Measurements from ENCODE around the gene TRPM7. TPM values are rescaled to one million over a fixed set of nuclear protein-coding genes. Genes with fewer than 3 reads are reported as not detected.

TRPM7 gene
- total and polyA plus RNA-seq, 2 of the 13 experiments (the other 11 are each of a cell fraction or from before 2014, with no cell fraction given): 11.0 to 36.0 TPM

DNA sequence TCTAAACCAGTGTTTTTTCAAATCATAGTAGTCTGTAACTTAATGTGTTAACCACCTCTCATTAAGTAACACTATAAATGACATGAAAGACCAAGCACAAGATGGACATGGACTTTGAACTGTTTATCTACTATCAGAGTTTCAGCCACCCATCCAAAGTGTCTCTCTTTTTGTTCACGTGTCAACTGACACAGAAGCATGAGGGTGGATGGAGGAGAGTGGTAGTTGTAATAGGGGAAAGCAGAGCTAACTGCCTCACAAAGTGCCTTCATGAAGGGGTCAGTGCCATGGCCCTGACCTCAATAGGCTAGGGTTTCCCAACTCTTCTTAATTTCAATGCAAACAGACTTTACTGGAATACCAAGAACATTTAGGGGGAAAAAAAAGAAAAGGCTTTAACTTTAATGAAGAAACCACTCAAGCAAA is 32.1 kb upstream of the TRPM7 start (continued):
- TF ChIP-seq, protein P1, sequence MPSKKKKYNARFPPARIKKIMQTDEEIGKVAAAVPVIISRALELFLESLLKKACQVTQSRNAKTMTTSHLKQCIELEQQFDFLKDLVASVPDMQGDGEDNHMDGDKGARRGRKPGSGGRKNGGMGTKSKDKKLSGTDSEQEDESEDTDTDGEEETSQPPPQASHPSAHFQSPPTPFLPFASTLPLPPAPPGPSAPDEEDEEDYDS (CRISPR knock-in tag; IDR thresholded peaks at IDR 0.05): 0 out of 2 replicates have a peak, but pooled peaks have one; percentile 20
- TF ChIP-seq ZNF230 (CRISPR knock-in tag; IDR thresholded peaks at IDR 0.05) (no peak), HMGA1 (CRISPR knock-in tag; conservative IDR thresholded peaks at IDR 0.05) (no peak), MIER2 (CRISPR knock-in tag; IDR thresholded peaks at IDR 0.05) (peak; percentile 74; the same call in 1 of the 2 replicates), SP5 (CRISPR knock-in tag; IDR thresholded peaks at IDR 0.05; ENCODE audit: borderline replicate concordance, low read depth) (peak; percentile 26; the same call in 1 of the 2 replicates), ZNF530 (CRISPR knock-in tag; IDR thresholded peaks at IDR 0.05; ENCODE audit: low read depth) (no peak), NFRKB (IDR thresholded peaks at IDR 0.05) (no peak), MEF2D (CRISPR knock-in tag; IDR thresholded peaks at IDR 0.05) (peak; percentile 55; the same call in 1 of the 2 replicates), ZNF557 (CRISPR knock-in tag; IDR thresholded peaks at IDR 0.05) (0 out of 2 replicates have a peak, but pooled peaks have one; percentile 30), ONECUT2 (CRISPR knock-in tag; IDR thresholded peaks at IDR 0.05) (no peak), KAT8 (CRISPR knock-in tag; IDR thresholded peaks at IDR 0.05) (peak; percentile 77)
- TF ChIP-seq, protein P2, sequence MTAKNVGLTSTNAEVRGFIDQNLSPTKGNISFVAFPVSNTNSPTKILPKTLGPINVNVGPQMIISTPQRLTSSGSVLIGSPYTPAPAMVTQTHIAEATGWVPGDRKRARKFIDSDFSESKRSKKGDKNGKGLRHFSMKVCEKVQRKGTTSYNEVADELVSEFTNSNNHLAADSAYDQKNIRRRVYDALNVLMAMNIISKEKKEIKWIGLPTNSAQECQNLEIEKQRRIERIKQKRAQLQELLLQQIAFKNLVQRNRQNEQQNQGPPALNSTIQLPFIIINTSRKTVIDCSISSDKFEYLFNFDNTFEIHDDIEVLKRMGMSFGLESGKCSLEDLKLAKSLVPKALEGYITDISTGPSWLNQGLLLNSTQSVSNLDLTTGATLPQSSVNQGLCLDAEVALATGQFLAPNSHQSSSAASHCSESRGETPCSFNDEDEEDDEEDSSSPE (CRISPR knock-in tag; IDR thresholded peaks at IDR 0.05): peak; percentile 67
- TF ChIP-seq, protein P3, sequence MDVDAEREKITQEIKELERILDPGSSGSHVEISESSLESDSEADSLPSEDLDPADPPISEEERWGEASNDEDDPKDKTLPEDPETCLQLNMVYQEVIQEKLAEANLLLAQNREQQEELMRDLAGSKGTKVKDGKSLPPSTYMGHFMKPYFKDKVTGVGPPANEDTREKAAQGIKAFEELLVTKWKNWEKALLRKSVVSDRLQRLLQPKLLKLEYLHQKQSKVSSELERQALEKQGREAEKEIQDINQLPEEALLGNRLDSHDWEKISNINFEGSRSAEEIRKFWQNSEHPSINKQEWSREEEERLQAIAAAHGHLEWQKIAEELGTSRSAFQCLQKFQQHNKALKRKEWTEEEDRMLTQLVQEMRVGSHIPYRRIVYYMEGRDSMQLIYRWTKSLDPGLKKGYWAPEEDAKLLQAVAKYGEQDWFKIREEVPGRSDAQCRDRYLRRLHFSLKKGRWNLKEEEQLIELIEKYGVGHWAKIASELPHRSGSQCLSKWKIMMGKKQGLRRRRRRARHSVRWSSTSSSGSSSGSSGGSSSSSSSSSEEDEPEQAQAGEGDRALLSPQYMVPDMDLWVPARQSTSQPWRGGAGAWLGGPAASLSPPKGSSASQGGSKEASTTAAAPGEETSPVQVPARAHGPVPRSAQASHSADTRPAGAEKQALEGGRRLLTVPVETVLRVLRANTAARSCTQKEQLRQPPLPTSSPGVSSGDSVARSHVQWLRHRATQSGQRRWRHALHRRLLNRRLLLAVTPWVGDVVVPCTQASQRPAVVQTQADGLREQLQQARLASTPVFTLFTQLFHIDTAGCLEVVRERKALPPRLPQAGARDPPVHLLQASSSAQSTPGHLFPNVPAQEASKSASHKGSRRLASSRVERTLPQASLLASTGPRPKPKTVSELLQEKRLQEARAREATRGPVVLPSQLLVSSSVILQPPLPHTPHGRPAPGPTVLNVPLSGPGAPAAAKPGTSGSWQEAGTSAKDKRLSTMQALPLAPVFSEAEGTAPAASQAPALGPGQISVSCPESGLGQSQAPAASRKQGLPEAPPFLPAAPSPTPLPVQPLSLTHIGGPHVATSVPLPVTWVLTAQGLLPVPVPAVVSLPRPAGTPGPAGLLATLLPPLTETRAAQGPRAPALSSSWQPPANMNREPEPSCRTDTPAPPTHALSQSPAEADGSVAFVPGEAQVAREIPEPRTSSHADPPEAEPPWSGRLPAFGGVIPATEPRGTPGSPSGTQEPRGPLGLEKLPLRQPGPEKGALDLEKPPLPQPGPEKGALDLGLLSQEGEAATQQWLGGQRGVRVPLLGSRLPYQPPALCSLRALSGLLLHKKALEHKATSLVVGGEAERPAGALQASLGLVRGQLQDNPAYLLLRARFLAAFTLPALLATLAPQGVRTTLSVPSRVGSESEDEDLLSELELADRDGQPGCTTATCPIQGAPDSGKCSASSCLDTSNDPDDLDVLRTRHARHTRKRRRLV (CRISPR knock-in tag; IDR thresholded peaks at IDR 0.05): no peak
- TF ChIP-seq, protein P4, sequence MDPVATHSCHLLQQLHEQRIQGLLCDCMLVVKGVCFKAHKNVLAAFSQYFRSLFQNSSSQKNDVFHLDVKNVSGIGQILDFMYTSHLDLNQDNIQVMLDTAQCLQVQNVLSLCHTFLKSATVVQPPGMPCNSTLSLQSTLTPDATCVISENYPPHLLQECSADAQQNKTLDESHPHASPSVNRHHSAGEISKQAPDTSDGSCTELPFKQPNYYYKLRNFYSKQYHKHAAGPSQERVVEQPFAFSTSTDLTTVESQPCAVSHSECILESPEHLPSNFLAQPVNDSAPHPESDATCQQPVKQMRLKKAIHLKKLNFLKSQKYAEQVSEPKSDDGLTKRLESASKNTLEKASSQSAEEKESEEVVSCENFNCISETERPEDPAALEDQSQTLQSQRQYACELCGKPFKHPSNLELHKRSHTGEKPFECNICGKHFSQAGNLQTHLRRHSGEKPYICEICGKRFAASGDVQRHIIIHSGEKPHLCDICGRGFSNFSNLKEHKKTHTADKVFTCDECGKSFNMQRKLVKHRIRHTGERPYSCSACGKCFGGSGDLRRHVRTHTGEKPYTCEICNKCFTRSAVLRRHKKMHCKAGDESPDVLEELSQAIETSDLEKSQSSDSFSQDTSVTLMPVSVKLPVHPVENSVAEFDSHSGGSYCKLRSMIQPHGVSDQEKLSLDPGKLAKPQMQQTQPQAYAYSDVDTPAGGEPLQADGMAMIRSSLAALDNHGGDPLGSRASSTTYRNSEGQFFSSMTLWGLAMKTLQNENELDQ (CRISPR knock-in tag; IDR thresholded peaks at IDR 0.05; ENCODE audit: borderline replicate concordance): no peak
- TF ChIP-seq, protein P5, sequence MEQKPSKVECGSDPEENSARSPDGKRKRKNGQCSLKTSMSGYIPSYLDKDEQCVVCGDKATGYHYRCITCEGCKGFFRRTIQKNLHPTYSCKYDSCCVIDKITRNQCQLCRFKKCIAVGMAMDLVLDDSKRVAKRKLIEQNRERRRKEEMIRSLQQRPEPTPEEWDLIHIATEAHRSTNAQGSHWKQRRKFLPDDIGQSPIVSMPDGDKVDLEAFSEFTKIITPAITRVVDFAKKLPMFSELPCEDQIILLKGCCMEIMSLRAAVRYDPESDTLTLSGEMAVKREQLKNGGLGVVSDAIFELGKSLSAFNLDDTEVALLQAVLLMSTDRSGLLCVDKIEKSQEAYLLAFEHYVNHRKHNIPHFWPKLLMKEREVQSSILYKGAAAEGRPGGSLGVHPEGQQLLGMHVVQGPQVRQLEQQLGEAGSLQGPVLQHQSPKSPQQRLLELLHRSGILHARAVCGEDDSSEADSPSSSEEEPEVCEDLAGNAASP (CRISPR knock-in tag; IDR thresholded peaks at IDR 0.05; ENCODE audit: borderline replicate concordance): peak; percentile 81; the same call in 1 of the 2 replicates
- TF ChIP-seq, protein P6, sequence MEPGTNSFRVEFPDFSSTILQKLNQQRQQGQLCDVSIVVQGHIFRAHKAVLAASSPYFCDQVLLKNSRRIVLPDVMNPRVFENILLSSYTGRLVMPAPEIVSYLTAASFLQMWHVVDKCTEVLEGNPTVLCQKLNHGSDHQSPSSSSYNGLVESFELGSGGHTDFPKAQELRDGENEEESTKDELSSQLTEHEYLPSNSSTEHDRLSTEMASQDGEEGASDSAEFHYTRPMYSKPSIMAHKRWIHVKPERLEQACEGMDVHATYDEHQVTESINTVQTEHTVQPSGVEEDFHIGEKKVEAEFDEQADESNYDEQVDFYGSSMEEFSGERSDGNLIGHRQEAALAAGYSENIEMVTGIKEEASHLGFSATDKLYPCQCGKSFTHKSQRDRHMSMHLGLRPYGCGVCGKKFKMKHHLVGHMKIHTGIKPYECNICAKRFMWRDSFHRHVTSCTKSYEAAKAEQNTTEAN (CRISPR knock-in tag; conservative IDR thresholded peaks at IDR 0.05): peak; percentile 79; the same call in 1 of the 2 replicates
- TF ChIP-seq, protein P7, sequence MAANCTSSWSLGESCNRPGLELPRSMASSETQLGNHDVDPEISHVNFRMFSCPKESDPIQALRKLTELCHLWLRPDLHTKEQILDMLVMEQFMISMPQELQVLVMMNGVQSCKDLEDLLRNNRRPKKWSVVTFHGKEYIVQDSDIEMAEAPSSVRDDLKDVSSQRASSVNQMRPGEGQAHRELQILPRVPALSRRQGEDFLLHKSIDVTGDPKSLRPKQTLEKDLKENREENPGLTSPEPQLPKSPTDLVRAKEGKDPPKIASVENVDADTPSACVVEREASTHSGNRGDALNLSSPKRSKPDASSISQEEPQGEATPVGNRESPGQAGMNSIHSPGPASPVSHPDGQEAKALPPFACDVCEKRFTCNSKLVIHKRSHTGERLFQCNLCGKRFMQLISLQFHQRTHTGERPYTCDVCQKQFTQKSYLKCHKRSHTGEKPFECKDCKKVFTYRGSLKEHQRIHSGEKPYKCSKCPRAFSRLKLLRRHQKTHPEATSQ (CRISPR knock-in tag; IDR thresholded peaks at IDR 0.05; ENCODE audit: borderline replicate concordance): no peak
